Caki2 (cell line): Measurements from ENCODE around the gene TXNDC16. TPM values are rescaled to one million over a fixed set of nuclear protein-coding genes. Genes with fewer than 3 reads are reported as not detected.

Source experiments
- DNase-seq: peaks from one replicate; pipeline ENCODE4 v3.0.0-alpha.2; 2015; ENCODE audit warnings: low read depth
- in situ Hi-C: cut with HindIII; loops from 2 replicates; pipeline ENCODE4 v1.10.0; 2016; ENCODE audit warnings: low sequenced_read_pairs, low pct_unique_long_range_greater_than_20kb, mixed read lengths
- total RNA-seq: library from RNA; depleted of rRNA; stranded (reverse); fragments of >200 nt; shearing (Covaris generic); gene quantifications from 2 replicates; pipeline ENCODE4 v1.2.3, GENCODE V29; 2014; ENCODE audit warnings: low replicate concordance

TXNDC16 gene
- total RNA-seq, 1 experiment from 2014 or later = 0.27 TPM

DNA sequence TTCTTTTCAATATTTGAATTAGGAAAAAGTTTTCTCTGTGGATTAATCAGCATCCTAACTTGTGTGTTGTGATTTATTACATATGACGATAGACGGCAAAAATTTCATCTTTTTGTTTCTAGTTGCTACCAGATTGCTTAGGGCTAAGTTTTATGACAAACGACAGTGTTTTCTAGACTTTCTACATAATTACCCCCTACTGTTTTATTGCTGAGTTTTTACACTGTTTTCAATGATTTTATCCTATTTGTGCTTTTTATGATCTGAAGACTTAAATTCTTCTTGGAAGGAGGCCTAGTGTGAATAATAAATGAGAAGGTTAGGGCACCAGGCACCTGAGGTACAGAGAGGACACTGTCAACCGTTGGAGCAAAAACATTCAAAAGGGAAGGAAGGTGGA is 88.1 kb downstream of the TXNDC16 start:
- in situ Hi-C loops = no loop called here
- no peak for DNase-seq

DNA sequence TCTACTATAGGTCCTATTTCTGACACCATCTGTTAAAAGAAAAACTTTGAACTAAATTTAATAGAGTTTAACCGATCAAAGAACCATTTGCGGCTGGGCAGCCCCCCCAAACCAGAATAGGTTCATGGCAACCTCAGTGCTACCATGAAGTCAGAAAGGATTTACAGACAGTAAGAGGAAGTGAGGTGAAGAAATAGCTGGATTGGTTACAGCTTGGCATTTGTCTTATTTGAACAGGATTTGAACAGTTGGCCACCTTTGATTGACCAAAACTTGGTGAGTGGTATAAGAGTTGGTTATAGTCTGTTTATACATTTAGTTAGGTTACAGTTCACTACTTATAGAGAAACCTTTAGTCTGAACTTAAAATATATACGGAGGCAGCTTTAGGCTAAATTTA is 88.9 kb downstream of the TXNDC16 start:
- in situ Hi-C loops = no loop called here
- no peak for DNase-seq

DNA sequence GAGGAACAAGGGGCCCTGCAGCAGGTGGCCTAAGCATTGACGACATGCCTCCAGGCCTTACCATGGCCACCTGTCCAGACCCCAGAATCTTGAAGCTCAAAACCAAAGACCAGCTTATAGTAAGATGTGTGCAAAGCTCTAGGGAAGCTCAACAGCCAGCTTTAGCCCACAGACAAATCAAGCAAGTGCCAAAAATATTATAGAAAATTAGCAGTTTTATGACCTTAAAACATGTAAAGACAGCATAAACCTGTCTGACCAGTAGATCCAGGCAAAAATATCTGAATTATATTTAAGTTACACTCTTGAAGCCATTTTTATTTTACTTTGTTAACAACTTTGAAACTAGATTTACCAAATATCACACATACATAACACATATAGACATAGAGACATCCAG is 90.6 kb downstream of the TXNDC16 start:
- DNase-seq = no peak
- in situ Hi-C loops = no loop called here

DNA sequence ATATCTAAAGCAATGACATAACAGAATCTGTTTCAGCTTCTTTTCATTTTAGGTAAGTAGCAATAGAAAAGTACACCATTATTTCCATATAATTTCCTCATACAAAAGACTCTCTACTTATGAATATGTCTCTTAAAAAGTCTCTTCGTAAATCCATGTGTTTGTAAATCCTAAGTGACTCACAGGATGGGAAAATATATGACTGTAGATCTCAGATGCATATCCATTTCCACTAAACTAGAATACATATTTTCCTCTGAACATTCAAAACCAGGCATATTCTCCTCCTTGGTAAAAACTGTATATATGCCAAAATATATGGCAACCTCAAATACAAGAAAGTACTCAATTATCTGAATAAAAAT is 93.6 kb downstream of the TXNDC16 start:
- no peak for DNase-seq
- in situ Hi-C loops = no loop called here

DNA sequence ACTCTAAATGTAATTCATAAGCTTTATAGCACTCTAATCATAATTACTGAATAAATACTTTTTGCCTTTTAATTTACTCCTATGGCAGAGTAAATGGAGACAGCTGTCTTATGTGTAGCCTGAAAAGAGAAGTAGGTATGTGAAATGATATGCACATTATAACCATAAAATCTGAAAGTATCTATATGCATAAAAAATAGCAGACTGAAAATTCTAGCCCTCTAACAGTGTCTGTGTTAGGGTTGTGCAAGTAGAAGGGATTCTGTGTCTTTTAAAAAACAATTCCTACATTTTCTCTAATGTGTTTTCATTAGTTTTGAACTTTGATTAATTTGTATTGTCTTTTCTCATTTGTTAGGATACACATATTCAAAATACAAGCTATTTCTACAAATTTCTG is 94.9 kb downstream of the TXNDC16 start:
- in situ Hi-C loops = no loop called here

DNA sequence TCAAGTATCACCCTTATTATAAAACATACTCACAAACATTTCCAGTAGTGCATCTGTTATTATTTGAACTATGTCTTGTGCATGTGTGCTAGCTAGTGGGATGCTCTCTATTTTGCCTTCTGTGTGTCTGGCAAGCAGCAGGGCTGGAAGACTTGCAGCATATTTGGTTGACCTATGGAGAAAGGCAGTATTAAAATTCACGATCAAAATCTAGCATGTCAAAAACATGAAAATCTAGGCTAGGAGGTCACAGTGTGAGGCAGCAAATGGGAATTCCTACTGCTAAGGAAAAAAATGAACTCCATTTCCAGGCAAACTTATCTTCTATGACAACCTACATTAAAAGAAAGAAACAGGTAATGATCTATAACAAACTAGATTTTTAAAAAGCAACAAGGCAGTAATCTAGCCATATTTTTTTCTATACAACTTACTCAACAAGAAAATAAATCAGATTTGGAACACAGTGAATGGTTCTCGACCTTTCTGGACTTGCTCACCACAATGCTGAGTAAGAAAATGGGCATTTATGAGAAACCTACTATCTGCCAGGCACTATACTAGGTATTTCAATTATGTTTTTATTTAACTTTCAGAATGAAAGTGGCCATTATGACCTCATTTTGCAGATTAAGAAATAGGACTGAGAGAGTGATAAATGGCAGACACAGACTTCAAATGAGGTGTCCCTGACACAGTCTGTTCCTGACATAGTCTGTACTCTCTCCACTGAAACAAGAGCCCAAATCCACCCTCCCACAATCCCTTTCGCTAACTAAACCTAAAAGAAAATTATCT is 96.8 kb downstream of the TXNDC16 start:
- no peak for DNase-seq

More for the DNA sequence above, 94.9 kb downstream of the TXNDC16 start:
- no peak for DNase-seq

DNA sequence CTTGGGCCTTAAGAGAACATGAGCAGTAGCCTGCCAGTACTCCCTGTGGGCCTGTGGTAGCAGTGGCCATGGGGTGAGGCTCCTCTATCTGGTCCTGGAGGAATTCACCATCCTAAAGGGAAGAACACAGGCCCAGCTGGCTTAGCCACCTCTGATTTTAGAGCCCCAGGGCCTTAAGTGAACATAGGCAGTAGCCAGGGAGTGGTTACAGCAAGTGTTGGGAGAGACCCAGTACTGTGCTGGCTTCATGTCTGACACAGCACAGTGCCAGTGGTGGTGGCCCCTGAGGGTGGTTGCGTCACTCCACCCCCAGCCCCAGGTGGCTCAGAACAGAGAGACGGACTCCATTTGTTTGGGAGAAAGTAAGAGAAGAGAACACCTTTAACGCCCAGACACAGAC is 105.1 kb downstream of the TXNDC16 start:
- no peak for DNase-seq
- in situ Hi-C loops = no loop called here

More for the DNA sequence above, 96.8 kb downstream of the TXNDC16 start:
- in situ Hi-C loops = no loop called here

DNA sequence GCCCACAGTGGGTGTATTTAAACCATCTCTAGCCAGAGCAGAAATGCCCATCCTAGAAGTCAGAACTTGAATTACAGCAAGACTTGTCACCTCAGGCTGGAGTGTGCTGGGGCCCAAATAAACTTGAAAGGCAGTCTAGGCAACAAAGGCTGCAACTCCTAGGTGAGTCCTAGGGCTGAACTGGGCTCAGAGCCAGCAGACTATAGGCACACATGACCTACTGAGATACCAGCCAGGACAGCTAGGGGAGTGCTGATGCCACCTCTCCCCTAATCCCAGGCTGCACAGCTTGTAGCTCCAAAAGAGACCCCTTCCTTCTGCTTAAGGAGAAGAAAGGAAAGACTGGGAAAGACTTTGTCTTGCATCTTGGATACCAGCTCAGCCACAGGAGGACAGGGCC is 106.0 kb downstream of the TXNDC16 start:
- DNase-seq = no peak
- in situ Hi-C loops = no loop called here

DNA sequence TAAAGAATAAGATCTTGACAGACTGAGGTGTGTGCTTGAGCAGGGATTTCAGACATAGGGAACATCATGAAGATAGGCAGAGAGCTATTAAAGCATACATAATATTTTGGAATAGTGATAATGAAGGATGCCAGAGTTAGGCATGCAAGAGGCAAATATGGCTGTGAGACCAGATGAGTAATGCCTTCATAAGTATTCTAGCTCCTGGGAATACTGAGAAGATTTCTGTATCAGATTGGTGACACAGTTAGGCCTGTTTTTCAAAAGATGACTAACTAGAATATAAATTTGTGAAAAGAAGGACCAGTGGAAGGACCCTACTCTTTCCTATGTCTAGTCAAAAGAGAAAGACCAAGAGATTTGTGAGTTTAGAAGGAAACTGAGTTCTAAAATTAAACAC is 108.8 kb downstream of the TXNDC16 start:
- no peak for DNase-seq
- in situ Hi-C loops = no loop called here

DNA sequence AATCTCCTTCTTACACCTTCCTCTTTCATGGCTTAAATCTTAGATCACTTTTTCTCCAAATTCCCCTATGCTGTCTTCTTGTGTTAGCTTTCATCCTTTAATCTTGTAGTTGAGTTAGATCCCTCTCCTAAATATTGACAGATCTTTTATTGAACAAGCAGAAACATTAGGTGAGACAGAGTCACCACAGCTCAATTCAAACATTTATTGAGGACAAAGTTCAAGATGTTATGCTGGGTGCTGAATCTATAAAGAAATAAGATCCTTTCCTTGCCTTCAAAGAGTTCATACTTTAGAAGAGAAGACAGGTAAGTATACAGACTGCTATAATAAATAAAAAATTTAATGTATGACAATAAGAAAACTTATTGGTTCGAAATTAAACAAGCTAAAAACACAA is 109.7 kb downstream of the TXNDC16 start:
- DNase-seq = no peak
- in situ Hi-C loops = no loop called here

DNA sequence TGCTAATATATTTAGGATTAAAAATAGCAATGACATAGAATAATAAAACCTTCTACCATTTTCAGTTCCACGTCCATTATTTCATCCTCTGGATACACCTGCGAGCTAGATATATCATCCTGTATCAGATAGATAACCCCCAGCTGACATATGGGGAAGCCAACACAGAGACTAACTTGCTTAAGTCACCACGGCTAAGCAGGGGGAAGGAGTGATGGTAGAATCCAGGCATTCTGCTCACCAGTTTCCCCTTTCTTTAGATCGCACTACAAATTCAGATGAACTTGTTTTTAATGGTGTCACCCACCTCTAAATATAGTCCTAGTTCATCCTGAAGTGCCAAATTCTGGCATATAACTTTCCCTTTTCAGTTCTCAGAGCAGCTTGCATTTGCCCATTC is 110.1 kb downstream of the TXNDC16 start:
- no peak for DNase-seq
- in situ Hi-C loops = no loop called here

DNA sequence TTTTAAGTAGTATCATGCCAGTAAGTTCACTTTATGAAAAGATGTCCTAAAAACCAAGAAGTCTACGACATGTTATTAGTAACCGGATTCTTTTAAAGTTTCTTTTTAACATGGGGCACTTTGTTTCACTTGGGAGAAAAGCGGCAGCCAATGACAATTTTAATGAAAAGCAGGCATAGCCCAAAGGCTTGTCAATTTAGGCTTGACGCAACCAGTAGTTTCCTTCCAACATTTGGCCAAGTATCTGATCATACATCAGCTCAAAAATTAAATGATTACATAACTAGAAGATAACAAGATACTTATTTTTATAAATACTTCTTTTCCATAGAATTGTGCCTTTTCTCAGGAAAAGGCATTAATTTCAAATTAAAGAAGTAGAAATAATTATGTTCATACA is 112.8 kb downstream of the TXNDC16 start:
- DNase-seq = no peak
- in situ Hi-C loops = no loop called here

DNA sequence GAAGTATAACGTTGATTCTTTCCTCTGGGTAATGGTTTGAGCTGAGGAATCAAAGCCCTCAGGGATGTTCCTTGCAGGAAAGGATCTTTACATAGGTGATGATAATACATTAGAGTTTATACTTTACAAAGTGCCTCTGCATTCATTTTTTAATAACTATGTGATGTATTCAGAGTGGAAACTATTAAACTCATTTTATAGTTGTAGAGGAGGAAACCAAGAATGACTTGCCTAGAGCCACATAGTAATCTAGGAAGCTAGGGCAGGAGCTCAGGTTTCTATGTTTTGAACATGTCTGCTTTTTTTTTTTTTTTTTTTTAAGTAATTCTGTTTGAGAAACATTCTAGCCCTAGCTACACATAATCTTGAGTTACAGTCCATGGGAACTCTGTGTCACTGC is 117.3 kb downstream of the TXNDC16 start:
- no peak for DNase-seq
- in situ Hi-C loops = no loop called here

DNA sequence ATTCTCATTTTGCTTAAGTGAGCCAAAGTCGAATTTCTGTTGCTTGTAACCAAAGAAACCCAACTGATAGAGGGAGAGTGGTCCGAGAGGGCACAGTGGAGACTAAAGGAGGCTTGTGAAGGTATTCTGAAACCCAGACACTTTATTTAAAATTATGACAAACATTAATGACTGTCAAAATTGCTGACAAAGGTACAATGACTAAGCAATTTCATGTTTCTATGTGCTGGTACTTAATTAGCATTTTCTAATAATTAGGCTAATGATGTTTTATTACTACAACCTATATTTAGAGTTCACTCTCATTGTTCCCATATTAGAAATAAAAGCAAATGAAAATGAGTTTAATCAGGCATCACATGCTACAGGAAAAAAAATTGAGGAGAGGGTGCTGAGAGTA is 121.8 kb downstream of the TXNDC16 start:
- no peak for DNase-seq
- in situ Hi-C loops = no loop called here

DNA sequence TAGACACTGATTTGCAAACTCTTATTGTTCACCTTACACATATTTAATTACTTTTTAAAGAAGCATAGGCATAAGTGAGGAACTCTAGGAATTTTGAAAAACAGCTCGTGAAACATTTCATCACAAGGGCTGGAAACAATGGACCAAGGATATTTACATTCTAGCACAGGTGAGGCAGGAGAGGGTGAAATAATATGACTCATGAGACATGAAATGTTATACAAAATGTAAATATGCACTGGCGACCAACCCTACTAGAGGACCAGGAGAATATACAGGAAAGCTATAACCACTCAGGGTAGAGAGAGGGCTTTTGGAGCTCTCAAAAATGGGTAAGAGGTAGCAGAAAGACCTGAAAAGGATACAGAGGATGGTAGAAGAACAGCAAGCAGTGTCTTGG is 122.9 kb downstream of the TXNDC16 start:
- no peak for DNase-seq
- in situ Hi-C loops = no loop called here

DNA sequence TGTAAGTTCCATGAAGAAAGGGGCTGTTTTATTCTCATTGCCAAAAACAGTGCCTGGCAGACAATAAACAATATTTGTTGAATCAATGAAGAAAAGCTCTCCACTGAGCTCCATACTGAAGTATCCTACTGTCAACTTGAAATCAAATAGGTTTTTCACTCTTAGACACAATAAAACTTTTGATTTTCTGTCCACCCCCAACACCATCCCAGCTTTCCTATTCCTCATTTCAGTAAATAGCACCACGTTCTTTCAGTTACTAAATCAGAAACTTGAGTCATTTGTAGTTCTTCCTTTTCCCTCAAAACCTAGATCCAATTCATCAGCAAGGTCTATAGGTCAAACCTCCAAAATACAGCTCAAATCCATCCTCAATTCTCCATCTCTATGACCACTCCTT is 124.8 kb downstream of the TXNDC16 start:
- DNase-seq = no peak
- in situ Hi-C loops = no loop called here

DNA sequence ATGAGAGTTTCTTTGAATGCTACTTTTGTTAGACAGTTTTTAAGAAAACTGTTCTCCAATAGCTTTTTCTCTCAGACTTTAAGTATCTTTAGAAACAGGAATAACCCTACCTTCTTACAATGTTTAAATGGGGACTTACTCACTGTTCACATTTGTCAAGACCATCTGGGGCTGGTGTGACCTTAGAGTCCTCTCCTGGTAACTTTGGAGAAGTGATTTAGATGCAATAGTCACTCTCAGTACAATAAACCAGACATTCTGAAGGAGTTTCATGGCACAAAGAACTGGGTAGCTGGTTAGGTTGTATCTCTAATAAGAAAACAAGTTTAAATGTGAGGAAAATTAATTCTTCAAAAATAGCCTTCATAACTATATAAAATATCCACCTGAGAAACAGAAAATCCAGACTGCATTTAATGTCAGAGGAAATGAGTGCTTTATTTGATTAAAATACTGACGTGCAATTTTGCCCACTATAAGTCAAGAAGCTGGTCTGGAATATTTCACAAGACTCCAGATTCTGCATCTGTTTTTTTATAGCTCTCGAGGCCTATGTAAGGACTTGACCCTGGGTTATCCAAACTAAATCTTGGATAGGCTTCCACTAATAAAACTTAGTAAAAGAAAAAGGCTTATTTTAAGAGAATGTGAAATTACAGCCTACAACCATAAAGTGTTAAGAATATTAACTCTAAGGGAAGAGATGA is 129.5 kb downstream of the TXNDC16 start:
- DNase-seq = no peak
- in situ Hi-C loops = no loop called here

DNA sequence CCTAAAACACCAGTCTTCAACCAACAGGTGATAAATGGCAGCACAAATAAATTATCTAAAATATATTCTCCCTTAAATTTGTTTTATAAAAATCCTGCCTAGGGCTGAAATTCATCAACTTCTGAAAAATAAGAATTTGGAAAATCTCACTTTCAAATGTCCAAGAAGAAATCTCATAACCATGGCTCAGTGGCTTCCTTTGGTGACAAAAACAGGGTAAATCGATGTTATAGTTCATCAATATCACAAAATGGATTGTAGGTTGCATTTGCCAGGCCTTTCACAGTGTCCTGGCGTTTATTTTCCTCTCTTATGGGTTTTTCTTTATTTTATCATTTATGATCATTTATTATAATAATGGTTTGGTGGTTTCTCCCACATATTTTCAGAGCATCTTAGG is 135.2 kb downstream of the TXNDC16 start:
- in situ Hi-C loops = no loop called here

DNA sequence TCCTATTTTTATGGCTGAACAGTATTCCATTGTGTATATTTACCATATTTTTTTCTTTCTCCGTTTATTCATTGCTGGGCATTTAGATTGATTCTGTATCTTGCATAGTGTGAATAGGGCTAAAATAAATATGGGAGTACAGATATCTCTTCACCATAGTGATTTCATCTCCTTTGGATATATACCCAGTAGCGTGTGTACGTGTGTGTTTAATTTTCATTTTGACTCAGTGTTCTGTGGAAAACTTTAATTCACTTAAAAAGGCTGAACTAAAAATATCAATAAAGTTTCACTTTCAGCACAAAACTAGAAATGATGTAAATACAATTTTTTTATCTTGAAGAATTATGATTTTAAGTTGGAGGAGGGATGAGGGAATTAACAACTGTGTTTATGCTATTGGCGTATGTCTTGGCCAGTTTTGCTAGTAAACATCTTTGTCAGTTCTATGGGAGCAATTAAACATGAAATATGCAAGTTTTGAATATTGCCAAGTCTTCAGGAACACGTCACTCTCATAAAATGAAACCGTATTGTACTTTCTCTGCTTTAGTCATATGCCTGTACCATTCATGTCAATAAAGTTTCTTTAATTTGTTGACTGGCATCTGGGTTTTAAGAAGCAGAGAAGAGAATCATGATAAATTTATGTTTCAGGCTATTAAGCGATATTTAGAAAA is 138.4 kb downstream of the TXNDC16 start:
- in situ Hi-C loops = no loop called here
- DNase-seq = no peak

More for the DNA sequence above, 135.2 kb downstream of the TXNDC16 start:
- no peak for DNase-seq
